SU-DHL-6 (cell line): ENCODE results near the gene SLC16A8.

Experiments used
- EZH2phosphoT487 ChIP-seq: fragments of 200-600 bp; sonication (generic), shearing (Covaris generic); conservative IDR thresholded peaks from 2 replicates; pipeline ENCODE4 v1.6.1; 2018; ENCODE audit warnings: mild to moderate bottlenecking, antibody characterized with exemption, low read length, moderate library complexity, mixed read lengths
- TF ChIP-seq, protein P1 (sequence below): fragments of 200-600 bp; sonication (generic); IDR thresholded peaks from one replicate; pipeline ENCODE4 v1.5.1; 2017; ENCODE audit warnings: antibody characterized with exemption, mild to moderate bottlenecking, low read length, moderate library complexity; ENCODE audit not compliant: insufficient read depth, poor library complexity, severe bottlenecking

DNA sequence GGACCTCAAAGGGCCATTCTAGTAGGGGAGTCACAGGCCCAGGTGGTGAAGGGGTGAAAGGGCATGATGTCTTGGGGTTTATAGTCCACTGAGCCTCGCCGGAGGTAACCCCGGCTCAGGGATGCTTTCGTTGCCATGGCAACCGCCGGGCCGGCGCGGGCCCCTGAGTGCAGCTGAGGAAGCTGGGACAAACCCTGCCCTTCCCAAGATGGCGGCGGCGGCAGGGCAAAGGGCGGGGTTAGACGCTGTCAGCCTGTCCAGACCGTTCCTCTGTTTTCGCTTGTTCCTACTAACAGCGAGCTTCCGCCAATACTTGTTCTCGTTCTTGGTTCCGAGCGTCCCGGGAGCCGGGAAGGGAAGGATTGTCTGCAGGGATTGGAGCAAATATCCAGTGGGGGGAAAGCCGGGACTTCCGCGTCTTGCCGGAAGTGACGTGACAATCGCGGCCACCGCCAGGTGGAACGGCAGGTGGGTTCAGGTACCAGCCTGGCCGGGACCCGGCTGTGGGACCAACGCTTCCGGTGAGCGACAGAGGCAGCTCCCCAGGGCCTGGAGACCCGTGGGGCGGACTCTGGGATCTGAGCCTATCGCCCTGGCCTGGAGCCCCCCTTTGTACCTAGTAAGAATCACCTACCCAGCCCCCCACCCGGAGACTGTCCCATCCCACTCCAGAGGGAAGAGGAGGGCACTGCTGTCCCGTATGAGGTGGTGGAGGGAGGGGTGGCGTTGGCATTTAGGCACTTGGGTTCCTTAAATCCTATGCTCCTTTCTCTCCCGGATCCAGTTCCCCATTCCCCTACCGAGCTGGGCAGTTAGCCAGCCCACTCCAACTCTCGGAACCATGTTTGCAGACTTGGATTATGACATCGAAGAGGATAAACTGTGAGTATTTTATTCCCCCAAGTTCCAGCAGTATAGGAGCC lies 26.8 kb downstream of the SLC16A8 start, which contains the start of gene PICK1:
- TF ChIP-seq, protein P1, sequence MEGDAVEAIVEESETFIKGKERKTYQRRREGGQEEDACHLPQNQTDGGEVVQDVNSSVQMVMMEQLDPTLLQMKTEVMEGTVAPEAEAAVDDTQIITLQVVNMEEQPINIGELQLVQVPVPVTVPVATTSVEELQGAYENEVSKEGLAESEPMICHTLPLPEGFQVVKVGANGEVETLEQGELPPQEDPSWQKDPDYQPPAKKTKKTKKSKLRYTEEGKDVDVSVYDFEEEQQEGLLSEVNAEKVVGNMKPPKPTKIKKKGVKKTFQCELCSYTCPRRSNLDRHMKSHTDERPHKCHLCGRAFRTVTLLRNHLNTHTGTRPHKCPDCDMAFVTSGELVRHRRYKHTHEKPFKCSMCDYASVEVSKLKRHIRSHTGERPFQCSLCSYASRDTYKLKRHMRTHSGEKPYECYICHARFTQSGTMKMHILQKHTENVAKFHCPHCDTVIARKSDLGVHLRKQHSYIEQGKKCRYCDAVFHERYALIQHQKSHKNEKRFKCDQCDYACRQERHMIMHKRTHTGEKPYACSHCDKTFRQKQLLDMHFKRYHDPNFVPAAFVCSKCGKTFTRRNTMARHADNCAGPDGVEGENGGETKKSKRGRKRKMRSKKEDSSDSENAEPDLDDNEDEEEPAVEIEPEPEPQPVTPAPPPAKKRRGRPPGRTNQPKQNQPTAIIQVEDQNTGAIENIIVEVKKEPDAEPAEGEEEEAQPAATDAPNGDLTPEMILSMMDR, result no peak
- no peak for TF ChIP-seq EZH2phosphoT487
